Measurements from ENCODE around the gene METTL8.
"Not testable (repeated sequence)": the region's sequence is repeated elsewhere in the genome, so short reads cannot be mapped to it uniquely, and the experiment has no call there.

Gene METTL8

GRCh38 chr2:171365778-171366177, 68.0 kb downstream of the METTL8 start:
- H3K27me3 ChIP-seq (ENCODE audit: insufficient read depth, poor library complexity, severe bottlenecking): no peaks in the 10 kb centered on the region

GRCh38 chr2:171365232-171365631, 68.6 kb downstream of the METTL8 start:
- Histone ChIP-seq H3K27me3 (ENCODE audit: insufficient read depth, poor library complexity, severe bottlenecking) (no peaks in the 10 kb centered on the region), H3K27ac (replicated peaks) (no peak overlapping the region)
- DNase-seq (ENCODE audit: low read depth in 1 of 2, low spot score in 1 of 2): no peak

More at GRCh38 chr2:171365778-171366177, 68.0 kb downstream of the METTL8 start:
- TF ChIP-seq SPI1 (IDR thresholded peaks at IDR 0.05; ENCODE audit: borderline replicate concordance, low read depth) (no peak), CTCF (IDR thresholded peaks at IDR 0.05; ENCODE audit: insufficient read depth, low read length) (no peak), POLR2AphosphoS5 (IDR thresholded peaks at IDR 0.05; ENCODE audit: low read depth) (no peak)
- DNase-seq (ENCODE audit: low read depth in 1 of 2, low spot score in 1 of 2): no peak
- no peak overlapping the region for H3K4me3 ChIP-seq (replicated peaks; ENCODE audit: insufficient read depth, low read length)
- H3K27ac ChIP-seq (replicated peaks): no peak overlapping the region

GRCh38 chr2:171362396-171362795, 71.4 kb downstream of the METTL8 start:
- DNase-seq (ENCODE audit: low read depth in 1 of 2, low spot score in 1 of 2): no peak
- no peak overlapping the region for H3K27ac ChIP-seq (replicated peaks)
- H3K4me3 ChIP-seq (replicated peaks; ENCODE audit: insufficient read depth, low read length): no peak overlapping the region
- H3K27me3 ChIP-seq (ENCODE audit: insufficient read depth, poor library complexity, severe bottlenecking): no peaks in the 10 kb centered on the region
- TF ChIP-seq CTCF (IDR thresholded peaks at IDR 0.05; ENCODE audit: insufficient read depth, low read length) (no peak), SPI1 (IDR thresholded peaks at IDR 0.05; ENCODE audit: borderline replicate concordance, low read depth) (no peak), REST (IDR thresholded peaks at IDR 0.05; ENCODE audit: insufficient replicate concordance, low read depth) (no peak), GABPA (IDR thresholded peaks at IDR 0.05; ENCODE audit: low read depth) (no peak), POLR2AphosphoS5 (IDR thresholded peaks at IDR 0.05; ENCODE audit: low read depth) (no peak)

More at GRCh38 chr2:171365232-171365631, 68.6 kb downstream of the METTL8 start:
- no peak overlapping the region for H3K4me3 ChIP-seq (replicated peaks; ENCODE audit: insufficient read depth, low read length)
- no peak for TF ChIP-seq REST (IDR thresholded peaks at IDR 0.05; ENCODE audit: insufficient replicate concordance, low read depth)
- TF ChIP-seq SPI1 (IDR thresholded peaks at IDR 0.05; ENCODE audit: borderline replicate concordance, low read depth): no peak
- no peak for TF ChIP-seq GABPA (IDR thresholded peaks at IDR 0.05; ENCODE audit: low read depth)
- TF ChIP-seq CTCF (IDR thresholded peaks at IDR 0.05; ENCODE audit: insufficient read depth, low read length): no peak
- no peak for TF ChIP-seq POLR2AphosphoS5 (IDR thresholded peaks at IDR 0.05; ENCODE audit: low read depth)

- TF ChIP-seq REST (IDR thresholded peaks at IDR 0.05; ENCODE audit: insufficient replicate concordance, low read depth): no peak
- TF ChIP-seq SPI1 (IDR thresholded peaks at IDR 0.05; ENCODE audit: borderline replicate concordance, low read depth): no peak
- no peak for TF ChIP-seq GABPA (IDR thresholded peaks at IDR 0.05; ENCODE audit: low read depth)
- no peak for TF ChIP-seq POLR2AphosphoS5 (IDR thresholded peaks at IDR 0.05; ENCODE audit: low read depth)
- no peak for TF ChIP-seq CTCF (IDR thresholded peaks at IDR 0.05; ENCODE audit: insufficient read depth, low read length)
- no peak for DNase-seq (ENCODE audit: low read depth in 1 of 2, low spot score in 1 of 2)
- Histone ChIP-seq H3K4me3 (replicated peaks; ENCODE audit: insufficient read depth, low read length) (no peak overlapping the region), H3K27me3 (ENCODE audit: insufficient read depth, poor library complexity, severe bottlenecking) (no peaks in the 10 kb centered on the region), H3K27ac (replicated peaks) (no peak overlapping the region)
Measured at GRCh38 chr2:171360905-171361304, 72.9 kb downstream of the METTL8 start.

GRCh38 chr2:171353746-171354145, 80.0 kb downstream of the METTL8 start:
- not testable (repeated sequence) for H3K27me3 ChIP-seq (ENCODE audit: insufficient read depth, poor library complexity, severe bottlenecking); H3K27ac ChIP-seq (replicated peaks); DNase-seq (ENCODE audit: low read depth in 1 of 2, low spot score in 1 of 2); H3K4me3 ChIP-seq (replicated peaks; ENCODE audit: insufficient read depth, low read length)

Data from HL-60 (cell line).